Measurements from ENCODE around the gene SPPL2B.

The SPPL2B gene

DNA sequence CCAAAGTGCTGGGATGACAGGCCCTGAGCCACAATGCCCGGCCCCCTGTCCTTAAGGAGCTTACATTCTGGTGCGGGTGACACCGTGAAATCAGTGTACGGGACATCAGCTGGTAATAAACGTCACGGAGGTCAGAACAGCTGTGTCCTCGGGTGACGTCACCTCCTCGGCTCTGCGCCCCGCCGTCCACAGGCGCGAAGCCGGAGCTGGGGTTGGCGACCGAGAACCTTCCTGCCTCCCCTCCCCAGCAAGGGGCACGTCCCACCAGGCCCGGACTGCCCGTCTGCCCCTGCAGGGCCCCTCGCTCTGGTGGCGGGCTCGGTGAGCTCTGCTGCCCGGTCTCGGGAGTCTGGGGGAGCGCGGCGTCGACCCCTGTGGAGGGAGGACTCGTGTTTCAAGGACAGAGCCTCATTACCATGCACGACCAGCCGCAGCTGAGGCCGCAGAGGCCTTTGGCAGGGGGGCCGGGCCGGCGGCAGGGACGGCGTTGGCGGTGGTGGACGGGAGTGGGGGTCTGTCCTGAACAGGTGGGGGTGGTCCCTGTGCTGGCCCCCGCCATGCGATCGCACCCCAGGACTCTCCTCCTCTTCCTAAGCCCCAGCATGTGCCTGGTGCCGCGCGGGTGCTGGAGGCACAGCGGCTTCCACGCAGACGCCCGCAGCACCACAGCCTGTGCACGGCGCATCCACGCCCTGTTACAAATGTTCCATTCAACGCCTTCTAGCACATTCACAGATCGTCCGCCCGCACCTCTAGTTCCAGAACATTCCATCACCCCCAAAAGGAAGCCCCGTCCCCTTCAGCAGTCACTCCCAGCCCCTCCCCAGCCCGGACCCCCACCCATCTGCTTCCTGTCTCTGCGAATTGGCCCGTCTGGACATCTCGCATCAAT is 25.9 kb upstream of the SPPL2B start:
- DNase-seq (ENCODE audit: low read depth in 2 of 3, low spot score in 2 of 3) = no peak

GRCh38 chr19:2303211-2303798 is 25.2 kb upstream of the SPPL2B start:
- no peak for DNase-seq (ENCODE audit: low read depth in 2 of 3, low spot score in 2 of 3)

GRCh38 chr19:2305452-2306280 is 22.8 kb upstream of the SPPL2B start:
- DNase-seq (ENCODE audit: low read depth in 2 of 3, low spot score in 2 of 3) = no peak

DNA sequence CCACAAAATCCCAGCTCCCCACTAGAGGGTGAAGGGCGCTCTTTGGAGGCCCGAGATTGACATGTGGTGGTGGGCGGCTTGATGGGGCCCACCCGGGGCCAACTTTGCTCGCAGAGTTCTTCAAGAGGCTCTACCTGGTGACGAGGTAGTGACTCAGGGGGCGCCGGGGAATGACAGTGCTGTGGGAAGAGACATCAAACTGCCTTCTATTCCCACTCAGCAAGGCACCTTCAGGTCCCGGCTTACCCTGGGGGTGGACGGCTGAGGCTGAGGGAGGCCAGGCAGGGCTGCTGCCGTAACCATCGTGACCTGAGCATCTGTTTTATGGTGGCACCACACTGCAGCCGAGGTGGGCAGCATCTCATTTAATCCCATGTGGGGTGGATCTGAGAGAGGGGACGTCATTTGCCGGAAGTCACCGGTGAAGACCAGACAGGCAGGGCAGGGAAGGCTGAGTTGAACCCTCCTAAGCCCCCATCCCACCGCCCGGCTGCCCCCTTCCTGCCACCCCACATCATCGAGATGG is 22.1 kb upstream of the SPPL2B start:
- no peak for DNase-seq (ENCODE audit: low read depth in 2 of 3, low spot score in 2 of 3)

GRCh38 chr19:2306971-2307370 is 21.5 kb upstream of the SPPL2B start:
- no peak for DNase-seq (ENCODE audit: low read depth in 2 of 3, low spot score in 2 of 3)

DNA sequence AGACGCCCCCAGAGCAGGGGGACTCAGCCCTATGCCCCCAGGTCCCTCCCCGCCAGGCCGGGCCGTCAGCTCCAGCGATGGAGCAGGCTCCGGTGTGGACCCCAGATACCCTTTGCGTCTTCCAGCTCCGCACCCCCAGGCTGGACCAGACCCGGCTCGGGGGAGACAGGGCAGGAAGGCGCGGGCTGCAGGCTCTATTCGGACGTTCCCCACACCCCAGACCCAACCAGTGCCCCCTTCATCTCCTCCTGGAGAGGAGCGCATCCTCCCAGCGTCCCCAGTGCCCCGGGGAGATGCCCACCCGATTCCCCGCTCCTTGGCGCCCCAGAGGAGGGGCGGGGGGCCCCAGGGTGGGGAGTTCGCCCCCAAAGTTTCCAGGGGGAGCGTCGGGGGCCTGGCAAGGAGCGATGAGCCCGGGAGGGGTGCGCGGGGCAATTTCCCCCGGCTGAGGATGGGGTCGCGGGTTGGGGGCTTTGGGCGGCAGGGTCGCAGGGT is 20.9 kb upstream of the SPPL2B start:
- no peak for DNase-seq (ENCODE audit: low read depth in 2 of 3, low spot score in 2 of 3)

DNA sequence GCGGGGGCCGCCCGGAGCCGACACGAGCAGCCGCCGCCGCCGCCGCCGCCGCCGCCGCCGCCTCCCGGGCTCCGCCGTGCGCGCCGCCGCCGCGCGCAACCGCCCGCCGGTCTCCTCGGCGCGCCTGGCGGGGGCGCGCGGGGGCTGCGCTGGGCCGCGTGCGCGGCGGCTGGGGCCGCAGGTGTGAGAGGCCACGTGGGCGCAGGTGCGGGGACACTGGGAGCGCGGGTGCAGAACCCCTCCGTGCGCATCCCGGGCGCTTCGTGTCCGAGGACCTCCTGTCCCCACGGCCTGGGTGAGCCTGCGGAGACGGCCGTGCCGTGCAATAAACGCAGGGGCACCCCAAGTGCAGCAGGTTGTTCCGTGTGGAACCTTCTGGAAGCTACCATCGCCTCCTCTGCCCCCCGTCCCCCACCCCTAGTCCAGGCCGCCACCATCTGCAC is 20.3 kb upstream of the SPPL2B start, which contains the start of gene LINGO3:
LINGO3 (minus strand) TSS at position 41 of the 443 bp plus-strand sequence. CDS start 16,378 bp downstream, outside the sequence.
- no peak for DNase-seq (ENCODE audit: low read depth in 2 of 3, low spot score in 2 of 3)

- no peak for DNase-seq (ENCODE audit: low read depth in 2 of 3, low spot score in 2 of 3)
Measured at GRCh38 chr19:2309734-2310362, 18.6 kb upstream of the SPPL2B start.

GRCh38 chr19:2311093-2311492 is 17.4 kb upstream of the SPPL2B start:
- DNase-seq (ENCODE audit: low read depth in 2 of 3, low spot score in 2 of 3) = no peak

GRCh38 chr19:2312820-2313501 is 15.5 kb upstream of the SPPL2B start:
- no peak for DNase-seq (ENCODE audit: low read depth in 2 of 3, low spot score in 2 of 3)

GRCh38 chr19:2315121-2315817 is 13.2 kb upstream of the SPPL2B start:
- DNase-seq (ENCODE audit: low read depth in 2 of 3, low spot score in 2 of 3) = no peak

DNA sequence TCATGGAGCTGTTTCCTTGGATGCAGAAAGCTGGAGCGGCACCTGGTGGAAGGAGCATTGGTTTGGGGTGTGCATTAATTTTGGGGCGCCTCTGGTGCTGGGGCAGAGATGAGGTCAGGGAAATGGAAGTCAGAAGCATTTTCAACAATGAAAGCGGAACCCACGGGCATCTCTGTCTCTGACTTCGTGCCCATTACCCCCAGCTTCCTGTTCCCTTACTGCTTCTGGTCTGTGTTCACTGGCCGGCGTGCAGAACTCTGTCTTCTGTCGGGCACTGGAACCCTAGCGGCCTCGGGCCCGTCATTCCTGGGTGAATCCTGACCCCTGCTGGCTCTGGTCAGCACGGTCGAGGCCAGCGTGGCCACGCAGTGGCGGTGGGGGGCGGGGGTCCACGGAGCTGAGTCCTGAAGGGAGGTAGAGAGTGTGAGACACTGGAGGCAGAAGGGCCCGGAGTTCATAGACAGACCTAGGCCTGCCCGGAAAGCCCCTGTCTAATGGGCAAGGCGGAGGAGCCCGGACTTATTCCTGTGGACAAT is 12.6 kb upstream of the SPPL2B start:
- DNase-seq (ENCODE audit: low read depth in 2 of 3, low spot score in 2 of 3) = no peak

DNA sequence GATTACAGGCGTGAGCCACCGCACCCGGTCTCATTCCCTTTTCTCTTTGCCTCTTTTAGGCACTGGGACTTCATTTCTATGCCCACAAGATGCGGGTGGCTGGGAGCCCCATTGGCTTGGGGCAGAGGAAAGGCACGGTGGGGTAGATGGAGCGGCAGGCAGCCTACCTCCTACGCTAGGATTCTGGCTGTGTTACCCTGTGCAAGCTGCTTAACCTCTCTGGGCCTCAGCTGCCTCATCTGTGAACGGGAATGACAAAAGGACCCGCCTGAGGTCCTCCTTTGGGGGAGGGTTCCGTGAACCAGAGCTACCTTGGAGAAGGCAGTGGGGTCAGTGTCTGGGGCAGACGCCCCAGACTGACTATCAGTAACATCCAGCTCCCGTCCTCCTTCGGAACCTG is 11.2 kb upstream of the SPPL2B start:
- no peak for DNase-seq (ENCODE audit: low read depth in 2 of 3, low spot score in 2 of 3)

DNA sequence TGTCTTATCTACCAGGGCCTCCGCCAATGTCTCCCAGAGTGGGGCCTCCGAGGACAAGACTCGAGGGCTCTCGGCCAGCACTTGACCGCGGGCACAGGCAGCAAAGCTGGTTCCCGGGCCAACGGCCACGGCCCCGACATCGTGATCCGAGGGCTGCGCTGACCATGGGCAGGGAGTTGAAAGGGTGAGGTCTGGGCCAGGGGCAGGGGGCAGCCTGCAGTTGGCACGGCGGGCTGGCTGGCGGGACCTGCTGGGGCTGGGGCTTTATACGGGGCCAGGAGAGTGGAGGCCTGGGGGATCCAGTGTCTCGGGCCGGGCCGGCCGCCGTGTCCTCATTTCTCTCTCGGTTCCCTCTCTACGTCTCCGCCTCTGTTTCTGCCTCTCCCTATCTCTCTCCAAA is 10.7 kb upstream of the SPPL2B start:
- no peak for DNase-seq (ENCODE audit: low read depth in 2 of 3, low spot score in 2 of 3)

DNA sequence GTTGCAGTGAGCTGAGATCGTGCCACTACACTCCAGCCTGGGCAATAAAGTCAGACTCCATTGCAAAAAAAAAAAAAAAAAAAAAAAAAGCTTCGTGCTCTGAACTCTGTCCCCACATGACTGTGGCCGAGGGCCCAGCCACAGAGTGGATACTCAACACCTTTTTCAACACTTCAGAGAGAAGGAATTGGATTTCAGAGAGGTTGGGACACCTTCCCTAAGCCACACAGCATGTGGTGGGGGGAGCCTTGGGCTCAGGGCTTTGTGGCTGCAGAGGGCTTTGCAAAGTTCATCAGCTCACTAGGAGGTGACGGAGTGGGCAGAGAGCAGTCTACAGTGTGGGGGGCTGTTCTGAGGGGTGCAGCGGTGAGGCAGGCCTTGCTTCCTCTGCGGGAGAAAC is 9.6 kb upstream of the SPPL2B start:
- no peak for DNase-seq (ENCODE audit: low read depth in 2 of 3, low spot score in 2 of 3)

GRCh38 chr19:2319551-2319950 is 8.9 kb upstream of the SPPL2B start:
- no peak for DNase-seq (ENCODE audit: low read depth in 2 of 3, low spot score in 2 of 3)

GRCh38 chr19:2320049-2320448 is 8.4 kb upstream of the SPPL2B start:
- DNase-seq (ENCODE audit: low read depth in 2 of 3, low spot score in 2 of 3) = no peak

DNA sequence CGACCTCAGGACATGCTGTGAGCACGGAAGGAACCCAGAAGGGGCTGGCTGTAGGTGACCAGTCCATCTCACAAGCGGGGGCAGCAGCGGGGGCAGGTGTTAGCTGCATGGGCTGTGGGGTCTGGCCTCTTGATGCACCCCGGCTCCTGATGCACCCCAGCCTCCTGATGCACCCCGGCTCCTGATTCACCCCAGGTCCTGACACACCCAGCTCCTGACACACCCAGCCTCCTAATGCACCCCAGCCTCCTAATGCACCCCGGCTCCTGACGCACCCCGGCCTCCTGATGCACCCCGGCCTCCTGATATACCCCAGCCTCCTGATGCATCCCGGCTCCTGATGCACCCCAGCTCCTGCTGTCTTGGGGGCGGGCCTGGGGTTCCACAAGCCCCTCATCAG is 7.5 kb upstream of the SPPL2B start:
- no peak for DNase-seq (ENCODE audit: low read depth in 2 of 3, low spot score in 2 of 3)

- DNase-seq (ENCODE audit: low read depth in 2 of 3, low spot score in 2 of 3) = no peak
Measured at GRCh38 chr19:2321565-2322283, 6.8 kb upstream of the SPPL2B start.

Measured in activated CD8-positive, alpha-beta memory T cell treated with anti-CD3 and anti-CD28 coated beads for 48 hours (primary cell).